A549 treated with CpdA at 1 μM for 4 hours (cell line): ENCODE data around the gene RALGAPA1. TPM values are rescaled to one million over a fixed set of nuclear protein-coding genes. Genes with fewer than 3 reads are reported as not detected.

ENCODE experiments used
- total RNA-seq: library from RNA; stranded (reverse); fragments of 200-300 nt; extraction: Qiagen RNA extraction; gene quantifications from 5 replicates; pipeline ENCODE4 v1.2.3, GENCODE V29; 2022; ENCODE audit warnings: low read depth

The RALGAPA1 gene
- 7.4 to 10.1 TPM (median 8.4 TPM) in 5 replicates for total RNA-seq

GRCh38 chr14:35808638-35809563 is at the start of gene RALGAPA1:
TSS of gene RALGAPA1 (minus strand) at chr14:35809295. CDS start at chr14:35808835, 460 bp downstream.

GRCh38 chr14:35826218-35826951 is 17.3 kb upstream of the RALGAPA1 start, which contains the start of gene BRMS1L:
TSS of gene BRMS1L (plus strand) at chr14:35826338. CDS start at chr14:35826517, 179 bp downstream.

DNA sequence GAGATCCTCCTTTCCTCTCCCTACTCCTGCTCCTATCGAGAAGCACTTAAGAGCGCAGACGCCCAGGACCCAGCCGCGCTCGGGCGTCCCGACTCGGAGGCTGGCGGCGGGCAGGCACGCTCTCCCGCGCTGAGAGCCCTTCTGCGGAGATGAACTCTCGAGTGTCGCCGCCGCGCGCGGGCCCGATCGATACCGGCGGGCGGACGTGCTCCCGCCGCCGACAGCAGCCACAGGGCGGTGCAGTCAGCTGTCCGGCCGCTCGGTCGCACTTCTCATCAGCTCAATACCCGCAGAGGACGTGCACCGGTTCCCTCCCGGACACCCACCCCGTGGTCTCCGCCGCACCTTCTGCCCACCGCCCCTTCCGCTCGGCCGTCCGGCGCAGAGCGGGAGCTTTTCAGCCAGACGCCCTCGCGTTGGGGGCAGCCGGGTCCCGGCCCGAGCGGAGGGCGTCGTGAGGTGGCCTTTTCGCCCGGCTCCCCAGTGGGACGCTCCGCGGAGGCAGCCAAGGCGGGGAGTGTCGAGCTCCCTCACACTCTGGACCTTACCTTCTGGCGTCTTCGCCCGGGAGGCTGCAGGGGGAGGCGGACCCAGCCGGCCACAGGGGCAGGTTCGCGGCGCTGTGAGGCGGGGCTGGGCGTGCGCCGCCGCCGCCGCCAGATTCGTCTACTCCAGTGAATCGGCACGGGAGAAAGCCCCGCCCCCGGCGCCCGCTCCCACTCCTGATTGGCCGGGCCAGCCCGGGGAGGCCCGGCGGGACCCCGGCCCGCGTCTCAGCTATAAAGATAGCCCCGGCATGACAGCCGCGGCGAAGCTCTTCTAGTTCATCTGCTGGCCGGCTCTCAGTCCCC is 275.5 kb downstream of the RALGAPA1 start, which contains the start of gene INSM2:
TSS of gene INSM2 (plus strand) at position 808 of the 851 bp plus-strand sequence. CDS start 89 bp downstream, outside the sequence.

Other genes starting within 250 kb of the RALGAPA1 start
- gene BRMS1L, start 17.0 kb upstream of the RALGAPA1 start, total RNA-seq, result 10.8 to 16.7 TPM (median 12.1 TPM) in 5 replicates